T-helper 17 cell (primary cell): ENCODE measurements around the gene RNF19B. TPM values are rescaled to one million over a fixed set of nuclear protein-coding genes. Genes with fewer than 3 reads are reported as not detected.

Experiments
- ATAC-seq: fragments of 150-1000 bp; cut with Tn5 transposase; 2 replicates; pipeline ENCODE4 v1.10.0; 2021; ENCODE audit warnings: mild to moderate bottlenecking, moderate library complexity
- DNase-seq, 3 donors: peaks; one replicate each; pipeline versions ENCODE4 v3.0.0 to v3.0.0-alpha.2; 2020 to 2021
- H3K9me3 ChIP-seq: one replicate; pipeline ENCODE4 v1.7.0; 2013; ENCODE audit warnings: low read length, mild to moderate bottlenecking; ENCODE audit not compliant: control insufficient read depth, poor library complexity, severe bottlenecking
- H3K27ac Mint-ChIP-seq: one replicate; pipeline ENCODE4 v1.8.0; 2022; ENCODE audit warnings: mild to moderate bottlenecking, moderate library complexity, mixed read lengths
- H3K27me3 Mint-ChIP-seq: one replicate; pipeline ENCODE4 v1.8.0; 2022; ENCODE audit warnings: mixed read lengths
- H3K36me3 Mint-ChIP-seq: one replicate; pipeline ENCODE4 v1.8.0; 2022; ENCODE audit warnings: low read depth, mixed read lengths
- H3K4me1 Mint-ChIP-seq: one replicate; pipeline ENCODE4 v1.8.0; 2022; ENCODE audit warnings: mild to moderate bottlenecking, mixed read lengths
- H3K4me3 Mint-ChIP-seq: one replicate; pipeline ENCODE4 v1.8.0; 2022; ENCODE audit warnings: mild to moderate bottlenecking, moderate library complexity, mixed read lengths
- total RNA-seq, 4 donors: library from RNA in 2 of 4; stranded (reverse) in 2 of 4; gene quantifications; one replicate each; pipeline ENCODE4 v1.2.3 and lab custom pipeline; 2022 to 2026

RNF19B gene
- total RNA-seq, 2 donors from 2014 or later, result 67.1 to 87.7 TPM

- no peak for ATAC-seq
Observed at GRCh38 chr1:32898056-32898455, 66.6 kb downstream of the RNF19B start.

GRCh38 chr1:32897082-32898049 lies 67.2 kb downstream of the RNF19B start:
- H3K27ac Mint-ChIP-seq, result no peak overlapping the region
- peaks cover 14% of the 10 kb centered on the region for H3K4me1 Mint-ChIP-seq
- H3K4me3 Mint-ChIP-seq, result no peak overlapping the region
- peaks cover 65% of the 10 kb centered on the region for H3K27me3 Mint-ChIP-seq
- ATAC-seq (no peak), DNase-seq (no peak)
- no peaks in the 10 kb centered on the region for H3K9me3 ChIP-seq
- H3K36me3 Mint-ChIP-seq, result peaks cover 2% of the 10 kb centered on the region

More at GRCh38 chr1:32898056-32898455, 66.6 kb downstream of the RNF19B start:
- Mint-ChIP-seq H3K4me1 (peaks cover 16% of the 10 kb centered on the region), H3K27me3 (peaks cover 68% of the 10 kb centered on the region), H3K36me3 (peaks cover 2% of the 10 kb centered on the region), H3K4me3 (no peak overlapping the region), H3K27ac (no peak overlapping the region)
- no peaks in the 10 kb centered on the region for H3K9me3 ChIP-seq
- DNase-seq, result no peak

- ATAC-seq (no peak), DNase-seq (no peak)
- peaks cover 9% of the 10 kb centered on the region for H3K4me1 Mint-ChIP-seq
- no peak overlapping the region for H3K27ac Mint-ChIP-seq
- peaks cover 65% of the 10 kb centered on the region for H3K27me3 Mint-ChIP-seq
- H3K9me3 ChIP-seq, result no peaks in the 10 kb centered on the region
- H3K4me3 Mint-ChIP-seq, result no peak overlapping the region
- no peaks in the 10 kb centered on the region for H3K36me3 Mint-ChIP-seq
Observed at GRCh38 chr1:32896451-32896850, 68.2 kb downstream of the RNF19B start.

GRCh38 chr1:32895325-32896215 lies 69.0 kb downstream of the RNF19B start:
- peaks cover 7% of the 10 kb centered on the region for H3K4me1 Mint-ChIP-seq
- no peaks in the 10 kb centered on the region for H3K9me3 ChIP-seq
- no peak overlapping the region for H3K27ac Mint-ChIP-seq
- no peak for ATAC-seq
- DNase-seq, result no peak
- peak overlapping the region; percentile 28 for H3K4me3 Mint-ChIP-seq
- no peaks in the 10 kb centered on the region for H3K36me3 Mint-ChIP-seq
- peaks cover 71% of the 10 kb centered on the region for H3K27me3 Mint-ChIP-seq

GRCh38 chr1:32894681-32895080 lies 69.9 kb downstream of the RNF19B start:
- peaks cover 5% of the 10 kb centered on the region for H3K4me1 Mint-ChIP-seq
- no peaks in the 10 kb centered on the region for H3K9me3 ChIP-seq
- ATAC-seq (no peak), DNase-seq (no peak)
- peaks cover 75% of the 10 kb centered on the region for H3K27me3 Mint-ChIP-seq
- H3K36me3 Mint-ChIP-seq, result no peaks in the 10 kb centered on the region
- no peak overlapping the region for H3K4me3 Mint-ChIP-seq
- H3K27ac Mint-ChIP-seq, result no peak overlapping the region

- H3K9me3 ChIP-seq, result no peaks in the 10 kb centered on the region
- ATAC-seq (no peak), DNase-seq (no peak)
- Mint-ChIP-seq H3K4me1 (peaks cover 5% of the 10 kb centered on the region), H3K4me3 (peak overlapping the region; percentile 75), H3K27ac (no peak overlapping the region), H3K36me3 (peaks cover 2% of the 10 kb centered on the region), H3K27me3 (peaks cover 75% of the 10 kb centered on the region)
Observed at GRCh38 chr1:32894019-32894600, 70.5 kb downstream of the RNF19B start.

- Mint-ChIP-seq H3K4me3 (peak overlapping the region; percentile 80), H3K27ac (no peak overlapping the region), H3K4me1 (peaks cover 5% of the 10 kb centered on the region), H3K36me3 (peaks cover 2% of the 10 kb centered on the region), H3K27me3 (peaks cover 72% of the 10 kb centered on the region)
- DNase-seq (no peak), ATAC-seq (no peak)
- H3K9me3 ChIP-seq, result no peaks in the 10 kb centered on the region
Observed at GRCh38 chr1:32893198-32894018, 71.2 kb downstream of the RNF19B start.

GRCh38 chr1:32892368-32893197 lies 72.0 kb downstream of the RNF19B start:
- no peak overlapping the region for H3K27ac Mint-ChIP-seq
- H3K4me1 Mint-ChIP-seq, result peaks cover 4% of the 10 kb centered on the region
- H3K9me3 ChIP-seq, result no peaks in the 10 kb centered on the region
- H3K4me3 Mint-ChIP-seq, result peak overlapping the region; percentile 80
- DNase-seq, result no peak
- peaks cover 72% of the 10 kb centered on the region for H3K27me3 Mint-ChIP-seq
- ATAC-seq, result peak; percentile 72
- peaks cover 2% of the 10 kb centered on the region for H3K36me3 Mint-ChIP-seq

GRCh38 chr1:32891630-32892029 lies 73.0 kb downstream of the RNF19B start:
- DNase-seq (no peak), ATAC-seq (no peak)
- peaks cover 2% of the 10 kb centered on the region for H3K4me1 Mint-ChIP-seq
- H3K27ac Mint-ChIP-seq, result no peak overlapping the region
- H3K27me3 Mint-ChIP-seq, result peaks cover 71% of the 10 kb centered on the region
- peaks cover 3% of the 10 kb centered on the region for H3K36me3 Mint-ChIP-seq
- no peaks in the 10 kb centered on the region for H3K9me3 ChIP-seq
- no peak overlapping the region for H3K4me3 Mint-ChIP-seq

- Mint-ChIP-seq H3K36me3 (peaks cover 3% of the 10 kb centered on the region), H3K4me1 (peaks cover 2% of the 10 kb centered on the region), H3K27me3 (peaks cover 67% of the 10 kb centered on the region), H3K4me3 (peak overlapping the region; percentile 19), H3K27ac (no peak overlapping the region)
- DNase-seq, result no peak
- ATAC-seq, result no peak
- H3K9me3 ChIP-seq, result no peaks in the 10 kb centered on the region
Observed at GRCh38 chr1:32891241-32891570, 73.4 kb downstream of the RNF19B start.

GRCh38 chr1:32890516-32891240 lies 73.9 kb downstream of the RNF19B start:
- H3K9me3 ChIP-seq, result no peaks in the 10 kb centered on the region
- Mint-ChIP-seq H3K27me3 (peaks cover 64% of the 10 kb centered on the region), H3K27ac (no peak overlapping the region), H3K4me1 (no peaks in the 10 kb centered on the region), H3K36me3 (peaks cover 3% of the 10 kb centered on the region), H3K4me3 (no peak overlapping the region)
- no peak for DNase-seq
- ATAC-seq, result no peak
